ENCODE measurements around the gene FMNL2. TPM values are rescaled to one million over a fixed set of nuclear protein-coding genes. Genes with fewer than 3 reads are reported as not detected.
A peak's percentile ranks its signal among the peaks of the same experiment; 100 is the strongest.

The FMNL2 gene
- total RNA-seq, 4 donors from 2014 or later, result 23.5 to 28.0 (median 23.8) TPM

DNA sequence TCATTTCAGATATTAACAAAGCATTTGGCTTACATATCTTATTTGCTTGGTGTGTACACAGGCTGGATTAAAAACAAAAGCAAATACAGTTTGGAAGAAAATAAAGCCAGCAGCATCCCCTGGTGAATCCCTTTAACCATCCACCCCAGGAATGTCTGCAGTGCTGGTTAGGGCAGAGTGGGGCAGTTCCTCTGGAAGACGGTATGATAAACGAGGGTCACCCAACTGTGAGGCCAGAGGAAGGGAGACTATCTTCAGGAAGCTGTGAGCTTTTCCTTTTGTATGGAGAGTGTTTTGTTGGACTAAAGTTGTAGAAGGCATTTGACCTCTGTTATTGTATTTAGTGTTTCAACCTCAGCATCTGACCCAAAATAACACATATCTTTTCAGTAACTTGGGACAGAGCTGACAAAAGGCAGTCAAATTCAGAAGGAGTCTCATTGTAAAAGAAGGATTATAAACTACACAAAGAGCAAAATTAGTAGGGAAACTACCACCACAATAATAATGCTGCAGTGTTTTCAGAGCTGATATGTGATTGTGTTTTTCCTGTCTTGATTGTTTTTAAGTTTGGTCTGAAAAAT, 159.1 kb downstream of the FMNL2 start:
- 55% methylated on average over 2 of the region's 2 CpGs for WGBS
- intact Hi-C loops (cut with DNase I), result no loop called here
- Histone ChIP-seq H3K9me3 (no peaks in the 10 kb centered on the region), H3K27me3 (no peaks in the 10 kb centered on the region), H3K4me3 (no peak overlapping the region), H3K27ac (replicated peaks in 1 of 4) (peak overlapping the region in 1 of 4 donors; percentile 5), H3K4me1 (peaks cover 14 to 44% (median 35%) of the 10 kb centered on the region in 4 donors), H3K36me3 (no peaks in the 10 kb centered on the region)
- DNase-seq (ENCODE audit: extremely low spot score), result no peak
- TF ChIP-seq EP300 (IDR thresholded peaks at IDR 0.05) (no peak), POLR2A (IDR thresholded peaks at IDR 0.05; ENCODE audit: low read depth) (no peak), POLR2AphosphoS5 (IDR thresholded peaks at IDR 0.05) (no peak)
- TF ChIP-seq, protein P1, sequence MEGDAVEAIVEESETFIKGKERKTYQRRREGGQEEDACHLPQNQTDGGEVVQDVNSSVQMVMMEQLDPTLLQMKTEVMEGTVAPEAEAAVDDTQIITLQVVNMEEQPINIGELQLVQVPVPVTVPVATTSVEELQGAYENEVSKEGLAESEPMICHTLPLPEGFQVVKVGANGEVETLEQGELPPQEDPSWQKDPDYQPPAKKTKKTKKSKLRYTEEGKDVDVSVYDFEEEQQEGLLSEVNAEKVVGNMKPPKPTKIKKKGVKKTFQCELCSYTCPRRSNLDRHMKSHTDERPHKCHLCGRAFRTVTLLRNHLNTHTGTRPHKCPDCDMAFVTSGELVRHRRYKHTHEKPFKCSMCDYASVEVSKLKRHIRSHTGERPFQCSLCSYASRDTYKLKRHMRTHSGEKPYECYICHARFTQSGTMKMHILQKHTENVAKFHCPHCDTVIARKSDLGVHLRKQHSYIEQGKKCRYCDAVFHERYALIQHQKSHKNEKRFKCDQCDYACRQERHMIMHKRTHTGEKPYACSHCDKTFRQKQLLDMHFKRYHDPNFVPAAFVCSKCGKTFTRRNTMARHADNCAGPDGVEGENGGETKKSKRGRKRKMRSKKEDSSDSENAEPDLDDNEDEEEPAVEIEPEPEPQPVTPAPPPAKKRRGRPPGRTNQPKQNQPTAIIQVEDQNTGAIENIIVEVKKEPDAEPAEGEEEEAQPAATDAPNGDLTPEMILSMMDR (IDR thresholded peaks at IDR 0.05), result no peak

DNA sequence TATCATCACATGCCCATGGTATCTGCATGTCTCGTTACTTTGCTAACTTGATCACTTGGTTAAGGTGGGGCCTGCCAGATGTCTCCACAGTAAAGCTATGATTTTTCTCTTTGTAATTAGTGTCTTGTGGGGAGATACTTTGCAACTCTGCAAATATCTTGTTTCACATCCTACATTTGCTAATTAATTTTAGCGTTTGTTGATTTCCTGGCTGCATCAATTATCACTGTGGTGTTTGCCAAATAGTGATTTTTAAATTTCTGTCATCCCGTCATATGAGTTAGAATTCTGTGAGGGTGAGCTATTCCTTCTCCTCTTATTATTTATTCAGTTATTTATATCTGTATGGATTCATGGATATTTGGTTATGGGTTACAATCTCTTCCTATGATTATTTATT, 161.4 kb downstream of the FMNL2 start:
- Histone ChIP-seq H3K36me3 (no peaks in the 10 kb centered on the region), H3K4me3 (no peak overlapping the region), H3K9me3 (no peaks in the 10 kb centered on the region), H3K27me3 (no peaks in the 10 kb centered on the region), H3K4me1 (peaks cover 21 to 42% (median 29%) of the 10 kb centered on the region in 4 donors), H3K27ac (replicated peaks in 1 of 4) (no peak overlapping the region)
- 94% methylated on average over 3 of the region's 3 CpGs for WGBS
- intact Hi-C loops (cut with DNase I), result loop anchor here (5.0 kb wide), 1 partner anchor 34 kb away; no protein-coding TSS in a partner anchor
- TF ChIP-seq POLR2AphosphoS5 (IDR thresholded peaks at IDR 0.05), result no peak
- no peak for DNase-seq (ENCODE audit: extremely low spot score)

DNA sequence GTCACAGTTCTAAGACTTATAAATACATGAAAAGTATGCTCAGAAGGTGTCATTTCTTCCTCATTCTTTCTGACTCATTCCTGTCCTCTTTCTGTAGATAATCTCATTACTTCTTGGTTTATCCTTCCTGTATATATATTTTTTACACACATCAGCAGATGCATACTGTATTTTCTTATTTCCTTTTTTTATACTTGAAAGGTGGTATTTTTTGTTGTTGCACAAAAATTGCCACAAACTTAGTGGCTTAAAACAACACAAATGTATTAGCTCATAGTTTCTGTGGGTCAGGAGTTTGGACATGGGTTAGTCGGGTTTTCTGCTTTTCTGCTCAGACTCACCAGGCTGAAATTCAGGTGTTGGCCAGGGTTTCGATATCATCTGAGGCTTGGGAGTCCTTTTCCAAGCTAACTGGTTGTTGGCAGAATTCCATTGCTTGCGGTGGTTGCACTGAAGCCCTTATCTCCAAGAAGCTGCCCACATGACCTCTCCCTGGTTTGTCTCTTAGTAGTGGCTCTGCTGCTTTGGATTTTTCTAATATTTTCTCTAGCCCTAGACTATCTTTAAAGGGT, 162.6 kb downstream of the FMNL2 start:
- no peak for DNase-seq (ENCODE audit: extremely low spot score)
- Histone ChIP-seq H3K9me3 (no peaks in the 10 kb centered on the region), H3K27ac (replicated peaks in 1 of 4) (no peak overlapping the region), H3K4me3 (no peak overlapping the region), H3K4me1 (peaks cover 18 to 40% (median 24%) of the 10 kb centered on the region in 4 donors), H3K36me3 (no peaks in the 10 kb centered on the region), H3K27me3 (no peaks in the 10 kb centered on the region)
- 68% methylated on average over 3 of the region's 3 CpGs for WGBS
- no peak for TF ChIP-seq POLR2AphosphoS5 (IDR thresholded peaks at IDR 0.05)
- TF ChIP-seq POLR2A (IDR thresholded peaks at IDR 0.05; ENCODE audit: low read depth), result no peak
- TF ChIP-seq, protein P1 (IDR thresholded peaks at IDR 0.05), result no peak
- no peak for TF ChIP-seq EP300 (IDR thresholded peaks at IDR 0.05)
- intact Hi-C loops (cut with DNase I), result loop anchor here (5.0 kb wide), 1 partner anchor 35 kb away; no protein-coding TSS in a partner anchor

DNA sequence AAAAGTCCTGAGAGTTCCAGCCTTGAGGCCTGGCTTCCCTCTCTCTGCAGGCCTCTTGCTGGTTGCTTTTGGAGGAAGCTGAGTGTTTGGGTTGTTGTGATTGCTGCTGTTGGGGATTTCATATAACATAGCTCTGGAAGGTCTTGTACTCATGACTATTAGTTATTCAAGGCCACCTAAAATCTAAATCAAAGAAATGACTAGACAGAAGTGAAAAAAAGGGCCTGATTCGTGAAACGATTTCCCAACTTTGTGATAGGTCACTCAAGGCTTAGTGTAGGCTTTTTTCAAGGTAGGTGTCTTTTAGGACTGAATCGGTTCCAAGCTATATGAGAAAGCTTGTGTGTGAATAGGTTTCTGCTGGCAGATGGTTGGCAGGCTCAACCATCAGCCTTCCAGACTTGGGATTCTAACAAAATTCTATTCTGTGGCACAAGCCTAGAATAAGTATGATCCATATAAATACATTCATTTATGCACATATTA, 164.4 kb downstream of the FMNL2 start:
- peak overlapping the region in 1 of 4 donors; percentile 21 for H3K4me3 ChIP-seq
- 98% methylated on average over 3 of the region's 3 CpGs for WGBS
- intact Hi-C loops (cut with DNase I), result loop anchor here (5.0 kb wide), 1 partner anchor 37 kb away; no protein-coding TSS in a partner anchor
- TF ChIP-seq, protein P1 (IDR thresholded peaks at IDR 0.05), result no peak
- TF ChIP-seq POLR2A (IDR thresholded peaks at IDR 0.05; ENCODE audit: low read depth), result no peak
- no peak for TF ChIP-seq POLR2AphosphoS5 (IDR thresholded peaks at IDR 0.05)
- TF ChIP-seq EP300 (IDR thresholded peaks at IDR 0.05), result no peak
- no peaks in the 10 kb centered on the region for H3K27me3 ChIP-seq
- peaks cover 18 to 31% (median 20%) of the 10 kb centered on the region in 4 donors for H3K4me1 ChIP-seq
- no peaks in the 10 kb centered on the region for H3K9me3 ChIP-seq
- no peaks in the 10 kb centered on the region for H3K36me3 ChIP-seq
- peak overlapping the region; percentile 59 to 72 (median 66) for H3K27ac ChIP-seq (replicated peaks in 1 of 4)
- no peak for DNase-seq (ENCODE audit: extremely low spot score)

Measured in esophagus muscularis mucosa (tissue), 4 donors.